ENCODE data around the gene METTL27.
"Not testable (repeated sequence)": the region's sequence is repeated elsewhere in the genome, so short reads cannot be mapped to it uniquely, and the experiment has no call there.

Gene METTL27

GRCh38 chr7:73864981-73865711, 22.8 kb upstream of the METTL27 start:
- no peak for FAIRE-seq
- TF ChIP-seq TAF1 (IDR thresholded peaks at IDR 0.05; ENCODE audit: borderline replicate concordance, low read depth, low read length) (no peak), POLR2A (IDR thresholded peaks at IDR 0.05; ENCODE audit: low read depth, low read length) (no peak), POLR2AphosphoS5 (IDR thresholded peaks at IDR 0.05; ENCODE audit: low read depth, low read length) (no peak)
- no peak for DNase-seq (ENCODE audit: insufficient read length)

- FAIRE-seq (no peak), DNase-seq (ENCODE audit: insufficient read length) (no peak)
- no peak for TF ChIP-seq TAF1 (IDR thresholded peaks at IDR 0.05; ENCODE audit: borderline replicate concordance, low read depth, low read length)
- TF ChIP-seq POLR2AphosphoS5 (IDR thresholded peaks at IDR 0.05; ENCODE audit: low read depth, low read length), result no peak
- TF ChIP-seq POLR2A (IDR thresholded peaks at IDR 0.05; ENCODE audit: low read depth, low read length), result no peak
These were observed 19.0 kb upstream of the METTL27 start for GRCh38 chr7:73861305-73861704.

- no peak for TF ChIP-seq POLR2A (IDR thresholded peaks at IDR 0.05; ENCODE audit: low read depth, low read length)
- TF ChIP-seq TAF1 (IDR thresholded peaks at IDR 0.05; ENCODE audit: borderline replicate concordance, low read depth, low read length), result no peak
- TF ChIP-seq POLR2AphosphoS5 (IDR thresholded peaks at IDR 0.05; ENCODE audit: low read depth, low read length), result no peak
- DNase-seq (ENCODE audit: insufficient read length) (no peak), FAIRE-seq (no peak)
These were observed 18.5 kb upstream of the METTL27 start, which contains the start of gene TMEM270 for GRCh38 chr7:73860859-73861258. Gene TMEM270, plus strand, starts transcription at chr7:73861159. Its CDS starts 36 bp downstream, at chr7:73861195.

- FAIRE-seq (no peak), DNase-seq (ENCODE audit: insufficient read length) (no peak)
- TF ChIP-seq POLR2AphosphoS5 (IDR thresholded peaks at IDR 0.05; ENCODE audit: low read depth, low read length) (no peak), TAF1 (IDR thresholded peaks at IDR 0.05; ENCODE audit: borderline replicate concordance, low read depth, low read length) (no peak), POLR2A (IDR thresholded peaks at IDR 0.05; ENCODE audit: low read depth, low read length) (no peak)
These were observed 16.5 kb upstream of the METTL27 start for GRCh38 chr7:73858807-73859206.

- DNase-seq (ENCODE audit: insufficient read length) (no peak), FAIRE-seq (no peak)
- TF ChIP-seq TAF1 (IDR thresholded peaks at IDR 0.05; ENCODE audit: borderline replicate concordance, low read depth, low read length) (no peak), POLR2A (IDR thresholded peaks at IDR 0.05; ENCODE audit: low read depth, low read length) (no peak), POLR2AphosphoS5 (IDR thresholded peaks at IDR 0.05; ENCODE audit: low read depth, low read length) (no peak)
These were observed 14.6 kb upstream of the METTL27 start for GRCh38 chr7:73856941-73857340.

- DNase-seq (ENCODE audit: insufficient read length), result no peak
- no peak for FAIRE-seq
These were observed 10.2 kb upstream of the METTL27 start for GRCh38 chr7:73852500-73852899.

GRCh38 chr7:73851410-73852338, 9.4 kb upstream of the METTL27 start:
- no peak for FAIRE-seq

More at GRCh38 chr7:73852500-73852899, 10.2 kb upstream of the METTL27 start:
- TF ChIP-seq TAF1 (IDR thresholded peaks at IDR 0.05; ENCODE audit: borderline replicate concordance, low read depth, low read length), result no peak
- TF ChIP-seq POLR2A (IDR thresholded peaks at IDR 0.05; ENCODE audit: low read depth, low read length), result no peak
- TF ChIP-seq POLR2AphosphoS5 (IDR thresholded peaks at IDR 0.05; ENCODE audit: low read depth, low read length), result no peak

GRCh38 chr7:73850781-73851207, 8.5 kb upstream of the METTL27 start:
- DNase-seq (ENCODE audit: insufficient read length), result no peak
- TF ChIP-seq TAF1 (IDR thresholded peaks at IDR 0.05; ENCODE audit: borderline replicate concordance, low read depth, low read length) (no peak), POLR2AphosphoS5 (IDR thresholded peaks at IDR 0.05; ENCODE audit: low read depth, low read length) (no peak), POLR2A (IDR thresholded peaks at IDR 0.05; ENCODE audit: low read depth, low read length) (no peak)
- FAIRE-seq, result no peak

More at GRCh38 chr7:73851410-73852338, 9.4 kb upstream of the METTL27 start:
- no peak for DNase-seq (ENCODE audit: insufficient read length)
- TF ChIP-seq POLR2A (IDR thresholded peaks at IDR 0.05; ENCODE audit: low read depth, low read length) (no peak), POLR2AphosphoS5 (IDR thresholded peaks at IDR 0.05; ENCODE audit: low read depth, low read length) (no peak), TAF1 (IDR thresholded peaks at IDR 0.05; ENCODE audit: borderline replicate concordance, low read depth, low read length) (no peak)

GRCh38 chr7:73847941-73848723, 5.8 kb upstream of the METTL27 start:
- DNase-seq (ENCODE audit: insufficient read length), result no peak
- TF ChIP-seq POLR2AphosphoS5 (IDR thresholded peaks at IDR 0.05; ENCODE audit: low read depth, low read length), result no peak
- no peak for TF ChIP-seq TAF1 (IDR thresholded peaks at IDR 0.05; ENCODE audit: borderline replicate concordance, low read depth, low read length)
- TF ChIP-seq POLR2A (IDR thresholded peaks at IDR 0.05; ENCODE audit: low read depth, low read length), result no peak
- no peak for FAIRE-seq

- not testable (repeated sequence) for DNase-seq (ENCODE audit: insufficient read length)
- FAIRE-seq, result peak; percentile 53
These were observed 3.4 kb upstream of the METTL27 start for GRCh38 chr7:73845701-73846195.

Data from GM12892 (cell line).